HG02885 (cell line): ENCODE measurements around the gene TMEM62.

Experiments used
- ATAC-seq: cut with Tn5 transposase; IDR thresholded peaks from one replicate; pipeline ENCODE4 v1.9.1; 2021; ENCODE audit warnings: mild to moderate bottlenecking; ENCODE audit not compliant: unreplicated experiment, poor library complexity

The TMEM62 gene

DNA sequence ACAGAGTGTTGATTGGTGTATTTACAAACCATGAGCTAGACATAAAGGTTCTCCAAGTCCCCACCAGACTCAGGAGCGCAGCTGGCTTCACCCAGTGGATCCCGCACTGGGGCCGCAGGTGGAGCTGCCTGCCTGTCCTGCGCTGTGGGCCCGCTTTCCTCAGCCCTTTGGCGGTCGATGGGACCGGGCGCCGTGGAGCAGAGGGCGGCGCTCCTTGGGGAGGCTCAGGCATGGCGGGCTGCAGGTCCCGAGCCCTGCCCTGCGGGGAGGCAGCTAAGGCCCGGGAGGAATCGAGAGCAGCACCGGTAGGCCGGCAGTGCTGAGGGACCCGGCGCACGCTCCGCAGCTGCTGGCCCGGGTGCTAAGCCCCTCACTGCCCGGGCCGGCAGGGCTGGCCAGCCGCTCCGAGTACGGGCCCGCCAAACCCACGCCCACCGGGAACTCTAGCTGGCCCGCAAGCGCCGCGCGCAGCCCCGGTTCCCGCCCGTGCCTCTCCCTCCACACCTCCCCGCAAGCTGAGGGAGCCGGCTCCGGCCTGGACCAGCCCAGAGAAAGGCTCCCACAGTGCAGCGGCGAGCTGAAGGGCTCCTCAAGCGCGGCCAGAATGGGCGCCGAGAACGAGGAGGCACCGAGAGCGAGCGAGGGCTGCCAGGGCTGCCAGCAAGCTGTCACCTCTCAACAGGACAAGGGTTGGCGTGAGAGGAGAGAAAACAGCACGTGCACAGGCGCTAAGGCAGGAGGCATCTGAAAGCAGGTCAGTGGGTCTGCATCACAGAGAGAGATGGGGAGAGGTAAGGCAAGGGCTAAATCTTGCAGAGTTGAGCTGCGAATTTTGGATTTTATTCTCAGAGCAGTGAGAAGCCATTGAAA, 93.3 kb downstream of the TMEM62 start:
- no peak for ATAC-seq

DNA sequence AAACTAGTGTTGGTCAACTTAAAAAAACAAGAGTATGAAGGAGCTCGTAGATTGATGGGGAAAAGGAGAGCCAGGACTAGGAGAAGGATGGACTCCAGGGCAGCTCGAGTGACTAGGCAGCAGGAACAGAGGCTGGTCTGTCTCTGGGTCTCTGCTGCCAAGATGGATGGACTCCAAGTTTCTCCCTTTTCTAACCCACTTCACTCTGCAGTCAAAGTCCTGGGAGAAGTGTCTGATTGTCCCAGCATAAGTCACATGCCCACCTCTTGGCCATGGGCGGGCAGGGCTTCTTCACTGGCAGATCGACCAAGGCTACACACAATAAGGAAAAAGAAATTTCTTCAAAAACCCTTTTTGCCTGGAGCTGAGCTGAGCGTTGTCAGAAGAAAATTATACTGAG, 96.6 kb downstream of the TMEM62 start:
- ATAC-seq, result no peak

DNA sequence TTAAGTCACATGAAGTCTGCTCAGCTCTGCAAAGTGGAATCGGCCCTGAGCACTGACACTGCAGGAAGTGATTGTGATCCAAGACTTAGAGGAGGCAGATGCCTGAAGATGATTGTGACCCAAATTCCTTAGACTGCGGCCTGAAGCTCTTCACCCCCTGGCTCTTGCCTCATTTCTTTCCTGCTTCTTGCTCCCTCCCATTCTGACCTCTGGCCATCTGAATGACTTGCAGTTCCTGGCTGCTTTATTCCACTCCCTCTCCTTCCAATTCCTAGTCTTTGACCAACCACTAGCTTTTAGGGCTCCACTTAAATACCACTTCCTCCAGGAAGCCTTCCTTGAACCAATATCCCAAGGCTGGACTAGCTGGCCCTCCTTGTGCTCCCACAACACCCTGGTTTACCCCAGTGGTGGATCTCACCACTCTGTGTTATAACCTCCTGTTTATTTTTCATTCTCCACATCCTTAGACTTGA, 97.3 kb downstream of the TMEM62 start:
- ATAC-seq, result no peak

DNA sequence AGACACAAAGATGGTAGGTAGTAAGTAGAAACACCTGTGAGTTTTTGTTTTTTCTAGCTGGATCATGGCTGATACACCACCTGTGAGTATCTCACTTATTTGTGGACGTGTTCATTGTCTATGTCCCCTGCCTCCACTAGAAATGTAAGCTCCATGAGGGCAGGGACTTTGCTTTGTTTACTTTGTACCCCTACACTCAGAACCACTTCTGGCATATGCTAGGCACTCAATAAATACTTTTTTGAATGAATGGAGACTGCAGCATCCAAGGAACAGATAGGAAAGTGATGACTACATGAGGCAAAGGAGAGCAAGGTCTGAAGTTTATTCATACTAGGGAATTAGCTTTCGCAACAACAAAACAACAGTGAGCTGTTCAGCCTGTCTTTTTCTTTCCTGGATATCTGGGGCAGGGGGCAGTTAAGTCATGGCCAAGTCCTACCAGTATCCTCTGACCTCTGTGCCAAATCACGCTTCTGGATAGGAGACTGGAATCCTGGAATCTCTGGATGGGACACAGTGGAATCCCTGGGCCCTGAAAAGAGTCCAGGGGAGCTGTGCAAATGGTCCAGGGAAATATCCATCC, 99.0 kb downstream of the TMEM62 start:
- no peak for ATAC-seq
